Lung (tissue), 12 donors: ENCODE measurements around the gene NRBF2. TPM values are rescaled to one million over a fixed set of nuclear protein-coding genes. Genes with fewer than 3 reads are reported as not detected.

Source experiments
- ATAC-seq: fragments of 200-7000 bp; cut with Tn5 transposase; one replicate; pipeline ENCODE4 v1.9.1; 2020; ENCODE audit warnings: moderate number of reproducible peaks; ENCODE audit not compliant: insufficient read depth, low FRiP score
- DNase-seq, 3 donors: peaks; one replicate each; pipeline ENCODE4 v3.0.0-alpha.2; 2013 to 2017
- H3K27ac ChIP-seq, 2 donors: one replicate each; pipeline ENCODE4 v1.5.1; 2013; ENCODE audit warnings: mild to moderate bottlenecking in 2 of 2, moderate library complexity in 2 of 2, control low read depth in 1 of 2, inconsistent platforms in 1 of 2, low read depth in 1 of 2, low read length in 1 of 2
- H3K27me3 ChIP-seq, 3 donors: one replicate each; pipeline ENCODE4 v1.5.1; 2013; ENCODE audit warnings: low read length in 2 of 3; ENCODE audit not compliant: control insufficient read depth in 3 of 3, insufficient read depth in 3 of 3
- H3K36me3 ChIP-seq, 4 donors: one replicate each; pipeline ENCODE4 v1.5.1; 2013; ENCODE audit warnings: low read length in 4 of 4, mild to moderate bottlenecking in 1 of 4, moderate library complexity in 1 of 4; ENCODE audit not compliant: control insufficient read depth in 4 of 4, insufficient read depth in 4 of 4
- H3K4me1 ChIP-seq, 5 donors: one replicate each; pipeline ENCODE4 v1.5.1; 2013; ENCODE audit warnings: low read length in 5 of 5, mild to moderate bottlenecking in 2 of 5, moderate library complexity in 1 of 5; ENCODE audit not compliant: control insufficient read depth in 5 of 5, insufficient read depth in 5 of 5
- H3K4me3 ChIP-seq: one replicate; pipeline ENCODE4 v1.5.1; 2013; ENCODE audit warnings: mild to moderate bottlenecking, control low read depth, moderate library complexity
- H3K9ac ChIP-seq, 2 donors: one replicate each; pipeline ENCODE4 v1.5.1; 2013; ENCODE audit warnings: low read length in 2 of 2, control low read depth in 1 of 2; ENCODE audit not compliant: insufficient read depth in 1 of 2
- H3K9me3 ChIP-seq, 4 donors: one replicate each; pipeline ENCODE4 v1.5.1; 2013; ENCODE audit warnings: low read length in 3 of 4, mild to moderate bottlenecking in 1 of 4, moderate library complexity in 1 of 4; ENCODE audit not compliant: control insufficient read depth in 4 of 4, insufficient read depth in 3 of 4
- CTCF ChIP-seq: IDR thresholded peaks from 2 replicates; pipeline ENCODE4 v1.5.1; 2012; ENCODE audit warnings: mild to moderate bottlenecking; ENCODE audit errors: control extremely low read depth, extremely low read depth
- WGBS, 2 donors: extraction: QIAGEN DNeasy Blood & Tissue Kit; methylation state at CpG; one replicate each; pipeline ENCODE4 v1.1.7; 2013; 5-methylcytosine and 5-hydroxymethylcytosine counted together
- polyA plus RNA-seq, 2 donors: library from polyadenylated mRNA; stranded (reverse); fragments of 200-250 nt; gene quantifications; one replicate each; pipeline ENCODE4 v1.2.1, GENCODE V29; 2013
- total RNA-seq, 2 donors: library from RNA; depleted of rRNA in 1 of 2; stranded (reverse); fragments of >200 nt in 1 of 2; gene quantifications; one replicate each; pipeline ENCODE4 v1.2.1, GENCODE V29; 2014 to 2021
- donor health status: control.
- donor health status: control.
- donor health status: Bipolar disorder and iron deficiency.
- donor health status: healthy.
- donor health status: DM: yes; HTN: yes; CAD: no.

Gene NRBF2
- total and polyA plus RNA-seq, 4 donors = 11.2 to 25.1 (median 19.9) TPM

- ATAC-seq (no peak), DNase-seq (no peak)
- Histone ChIP-seq H3K9me3 (no peaks in the 10 kb centered on the region), H3K27ac (no peak overlapping the region), H3K36me3 (peaks cover 5 to 12% (median 10%) of the 10 kb centered on the region in 4 donors), H3K27me3 (no peaks in the 10 kb centered on the region), H3K4me3 (no peak overlapping the region), H3K4me1 (no peaks in the 10 kb centered on the region), H3K9ac (no peak overlapping the region)
- WGBS, 2 donors = 75 to 87% methylated on average over 8 of the region's 8 CpGs
- TF ChIP-seq CTCF = no peak
Measured at GRCh38 chr10:63155388-63156020, 22.4 kb downstream of the NRBF2 start.

- TF ChIP-seq CTCF = no peak
- 77 to 83% methylated on average over 2 of the region's 2 CpGs for WGBS, 2 donors
- Histone ChIP-seq H3K4me1 (no peaks in the 10 kb centered on the region), H3K9me3 (no peaks in the 10 kb centered on the region), H3K27me3 (no peaks in the 10 kb centered on the region), H3K27ac (no peak overlapping the region), H3K4me3 (no peak overlapping the region), H3K9ac (no peak overlapping the region), H3K36me3 (peaks cover 2 to 10% (median 9%) of the 10 kb centered on the region in 4 donors)
- no peak for ATAC-seq
- no peak for DNase-seq
Measured at GRCh38 chr10:63156236-63156635, 23.1 kb downstream of the NRBF2 start.

GRCh38 chr10:63157845-63158624, 24.9 kb downstream of the NRBF2 start:
- peak; percentile 41 to 90 (median 81) for DNase-seq
- WGBS, 2 donors = 70 to 71% methylated on average over 3 of the region's 3 CpGs
- TF ChIP-seq CTCF = peak; percentile 54
- Histone ChIP-seq H3K27me3 (no peaks in the 10 kb centered on the region), H3K9ac (no peak overlapping the region), H3K9me3 (no peaks in the 10 kb centered on the region), H3K4me1 (no peaks in the 10 kb centered on the region), H3K4me3 (no peak overlapping the region), H3K27ac (no peak overlapping the region), H3K36me3 (peaks cover under 1 to 9% (median 5%) of the 10 kb centered on the region in 4 donors)
- ATAC-seq = no peak
